CD14-positive monocyte (primary cell): ENCODE measurements around the gene CCDC121. TPM values are rescaled to one million over a fixed set of nuclear protein-coding genes. Genes with fewer than 3 reads are reported as not detected.
A peak's percentile ranks its signal among the peaks of the same experiment; 100 is the strongest.

ENCODE experiments used
- DNase-seq, 3 donors: peaks; one replicate each; pipeline ENCODE4 v3.0.0-alpha.2; 2011 to 2022
- H2AFZ ChIP-seq: 2 replicates; pipeline ENCODE4 v1.6.0; 2012; ENCODE audit warnings: mild to moderate bottlenecking, low read depth, low read length, inconsistent platforms; ENCODE audit not compliant: insufficient read depth, poor library complexity, severe bottlenecking
- H3K27ac ChIP-seq, 2 donors: 1 replicate in 1 of 2; 2 replicates in 1 of 2; pipeline ENCODE4 v1.5.1; 2012 to 2013; ENCODE audit warnings: low read length in 2 of 2, control low read depth in 1 of 2, inconsistent platforms in 1 of 2, low read depth in 1 of 2, mild to moderate bottlenecking in 1 of 2
- H3K27me3 ChIP-seq, 2 donors: one replicate each; pipeline versions ENCODE4 v1.6.0 to v1.6.1; 2011 to 2013; ENCODE audit warnings: low read length in 2 of 2; ENCODE audit not compliant: control insufficient read depth in 2 of 2, insufficient read depth in 2 of 2
- H3K36me3 ChIP-seq, 2 donors: replicated peaks in 1 of 2; 1 replicate in 1 of 2; 2 replicates in 1 of 2; pipeline versions ENCODE4 v1.5.1 to v1.6.1; 2012 to 2013; ENCODE audit warnings: low read length in 2 of 2, control low read depth in 1 of 2, inconsistent platforms in 1 of 2, mild to moderate bottlenecking in 1 of 2; ENCODE audit not compliant: insufficient read depth in 2 of 2, control insufficient read depth in 1 of 2
- H3K4me1 ChIP-seq, 2 donors: 1 replicate in 1 of 2; 2 replicates in 1 of 2; pipeline versions ENCODE4 v1.5.1 to v1.6.1; 2012 to 2013; ENCODE audit warnings: low read length in 2 of 2, control low read depth in 1 of 2, inconsistent platforms in 1 of 2, mild to moderate bottlenecking in 1 of 2, moderate library complexity in 1 of 2; ENCODE audit not compliant: insufficient read depth in 2 of 2, control insufficient read depth in 1 of 2
- H3K4me2 ChIP-seq: replicated peaks from 2 replicates; pipeline ENCODE3; 2012; ENCODE audit warnings: low read length, moderate library complexity, mild to moderate bottlenecking; ENCODE audit not compliant: poor library complexity, severe bottlenecking; ENCODE audit errors: extremely low read depth
- H3K4me3 ChIP-seq, 3 experiments: fragments of 200-600 bp in 1 of 3; sonication (generic) in 1 of 3; replicated peaks in 1 of 3; 1 replicate in 2 of 3; 2 replicates in 1 of 3; pipeline ENCODE4 v1.5.1; 2011 to 2013; ENCODE audit warnings: low read length in 3 of 3, mild to moderate bottlenecking in 3 of 3, control low read depth in 2 of 3, low read depth in 2 of 3, inconsistent platforms in 1 of 3, moderate library complexity in 1 of 3
- H3K79me2 ChIP-seq: 2 replicates; pipeline ENCODE4 v1.6.0; 2012; ENCODE audit warnings: mild to moderate bottlenecking, control low read depth, inconsistent platforms, low read length, moderate library complexity; ENCODE audit not compliant: insufficient read depth
- H3K9ac ChIP-seq: 2 replicates; pipeline ENCODE4 v1.6.0; 2017; ENCODE audit warnings: low read length, mild to moderate bottlenecking; ENCODE audit not compliant: insufficient read depth, poor library complexity, severe bottlenecking
- H3K9me3 ChIP-seq, 2 donors: replicated peaks in 1 of 2; 1 replicate in 1 of 2; 2 replicates in 1 of 2; pipeline versions ENCODE4 v1.5.1 to v1.6.1; 2012 to 2013; ENCODE audit warnings: low read length in 2 of 2, control low read depth in 1 of 2; ENCODE audit not compliant: control insufficient read depth in 1 of 2, insufficient read depth in 1 of 2
- H4K20me1 ChIP-seq: 2 replicates; pipeline ENCODE4 v1.6.0; 2012; ENCODE audit warnings: mild to moderate bottlenecking, low read length, control low read depth, moderate library complexity; ENCODE audit not compliant: insufficient read depth
- H3K27ac Mint-ChIP-seq, 7 donors: one replicate each; pipeline ENCODE4 v1.8.0; 2020; ENCODE audit warnings: mild to moderate bottlenecking in 7 of 7, mixed read lengths in 7 of 7, moderate library complexity in 6 of 7, inconsistent platforms in 2 of 7
- H3K27me3 Mint-ChIP-seq, 3 donors: one replicate each; pipeline ENCODE4 v1.8.0; 2021 to 2022; ENCODE audit warnings: low read depth in 3 of 3, mild to moderate bottlenecking in 3 of 3, mixed read lengths in 3 of 3, moderate library complexity in 3 of 3, inconsistent platforms in 1 of 3
- H3K36me3 Mint-ChIP-seq, 2 donors: one replicate each; pipeline ENCODE4 v1.8.0; 2020; ENCODE audit warnings: mixed read lengths in 2 of 2, inconsistent platforms in 1 of 2, mild to moderate bottlenecking in 1 of 2
- H3K4me1 Mint-ChIP-seq: one replicate; pipeline ENCODE4 v1.8.0; 2020; ENCODE audit warnings: mild to moderate bottlenecking, mixed read lengths
- H3K4me3 Mint-ChIP-seq, 2 donors: one replicate each; pipeline ENCODE4 v1.8.0; 2020; ENCODE audit warnings: mild to moderate bottlenecking in 2 of 2, mixed read lengths in 2 of 2, moderate library complexity in 1 of 2
- H3K9me3 Mint-ChIP-seq, 7 donors: one replicate each; pipeline ENCODE4 v1.8.0; 2020 to 2022; ENCODE audit warnings: mixed read lengths in 7 of 7, mild to moderate bottlenecking in 6 of 7, moderate library complexity in 6 of 7, inconsistent platforms in 2 of 7
- CTCF ChIP-seq: fragments of 200-600 bp; IDR thresholded peaks from one replicate; pipeline ENCODE4 v1.8.0; 2022; ENCODE audit warnings: antibody characterized with exemption, mild to moderate bottlenecking
- WGBS: methylation state at CpG from one replicate; pipeline ENCODE4 v1.1.5; 2013; ENCODE audit warnings: missing lambda C conversion rate; ENCODE audit not compliant: insufficient coverage; 5-methylcytosine and 5-hydroxymethylcytosine counted together
- intact Hi-C, 2 donors: fragments of 100-400 bp; cut with micrococcal nuclease; formaldehyde crosslinking; loops; one replicate each; pipeline versions ENCODE4 v1.15.0 to v1.15.1; 2023
- polyA plus RNA-seq, 3 donors: library from polyadenylated mRNA; depleted of rRNA in 1 of 3; unstranded in 2 of 3; stranded (reverse) in 1 of 3; fragments of 300-500 nt in 2 of 3; fragments of >200 nt in 1 of 3; fragmentation: Illumina TruSeq in 2 of 3; gene quantifications; 1 replicate in 2 of 3; 2 replicates in 1 of 3; pipeline ENCODE4 v1.2.3, GENCODE V29; 2012 to 2021

Gene CCDC121
- polyA plus RNA-seq, 3 donors: 0.22 to 0.61 (median 0.53) TPM

DNA sequence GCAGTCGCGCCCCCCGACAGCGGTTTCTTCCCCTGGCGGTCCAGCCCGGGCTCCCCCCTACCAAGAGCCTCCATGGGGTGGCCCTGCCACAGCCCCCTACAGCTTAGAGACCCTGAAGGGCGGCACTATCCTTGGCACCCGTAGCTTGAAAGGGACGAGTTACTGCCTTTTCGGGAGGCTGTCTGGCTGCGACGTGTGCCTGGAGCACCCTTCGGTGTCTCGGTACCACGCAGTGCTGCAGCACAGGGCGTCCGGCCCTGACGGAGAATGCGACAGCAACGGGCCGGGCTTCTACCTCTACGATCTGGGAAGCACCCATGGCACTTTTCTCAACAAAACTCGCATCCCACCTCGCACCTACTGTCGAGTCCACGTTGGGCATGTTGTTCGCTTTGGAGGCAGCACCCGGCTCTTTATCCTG is 35.4 kb upstream of the CCDC121 start:
- no peaks in the 10 kb centered on the region for H3K9me3 ChIP-seq

More for the DNA sequence above, 35.4 kb upstream of the CCDC121 start:
- H3K27me3 Mint-ChIP-seq: no peaks in the 10 kb centered on the region
- Histone ChIP-seq H3K27me3 (no peaks in the 10 kb centered on the region), H3K79me2 (peaks cover 43% of the 10 kb centered on the region), H3K4me1 (peaks cover 32 to 36% of the 10 kb centered on the region in 2 donors), H4K20me1 (no peaks in the 10 kb centered on the region), H3K4me3 (peak overlapping the region; percentile 72 to 83 (median 82)), H3K9ac (peak overlapping the region; percentile 75), H2AFZ (peak overlapping the region; percentile 99), H3K4me2 (peak overlapping the region; percentile 96), H3K36me3 (peaks cover 34 to 44% of the 10 kb centered on the region in 2 donors), H3K27ac (peak overlapping the region; percentile 80 to 95)
- DNase-seq: no peak
- peaks cover 38 to 47% of the 10 kb centered on the region in 2 donors for H3K36me3 Mint-ChIP-seq
- TF ChIP-seq CTCF: no peak
- 0% methylated on average over 17 of the region's 28 CpGs for WGBS
- intact Hi-C loops: no loop called here
- peaks cover 32% of the 10 kb centered on the region for H3K4me1 Mint-ChIP-seq
- peak overlapping the region; percentile 91 to 100 for H3K4me3 Mint-ChIP-seq
- peak overlapping the region; percentile 98 to 100 (median 99) for H3K27ac Mint-ChIP-seq
- no peaks in the 10 kb centered on the region for H3K9me3 Mint-ChIP-seq
